Ishikawa (cell line): ENCODE data around the gene RSBN1.

Source experiments
- CREB1 ChIP-seq: IDR thresholded peaks from 2 replicates; pipeline ENCODE4 v1.6.1; 2012; ENCODE audit warnings: low read depth
- EGR1 ChIP-seq: IDR thresholded peaks from 2 replicates; pipeline ENCODE4 v1.6.1; 2012
- RAD21 ChIP-seq: IDR thresholded peaks from 2 replicates; pipeline ENCODE4 v1.6.1; 2012; ENCODE audit warnings: low read depth
- REST ChIP-seq: IDR thresholded peaks from 2 replicates; pipeline ENCODE4 v1.6.1; 2012; ENCODE audit warnings: low read depth, mild to moderate bottlenecking
- TAF1 ChIP-seq: IDR thresholded peaks from 2 replicates; pipeline ENCODE4 v1.6.1; 2012; ENCODE audit warnings: low read depth, mild to moderate bottlenecking
- TCF12 ChIP-seq: IDR thresholded peaks from 2 replicates; pipeline ENCODE4 v1.6.1; 2012; ENCODE audit warnings: low read depth
- TEAD4 ChIP-seq: IDR thresholded peaks from 2 replicates; pipeline ENCODE4 v1.6.1; 2012
- USF1 ChIP-seq: IDR thresholded peaks from 2 replicates; pipeline ENCODE4 v1.6.1; 2012
- YY1 ChIP-seq: IDR thresholded peaks from 2 replicates; pipeline ENCODE4 v1.6.1; 2012; ENCODE audit warnings: low read depth
- ZBTB7A ChIP-seq: IDR thresholded peaks from 2 replicates; pipeline ENCODE4 v1.6.1; 2012; ENCODE audit warnings: low read depth

GRCh38 chr1:113792986-113793385 lies 19.3 kb downstream of the RSBN1 start:
- TF ChIP-seq USF1 (no peak), REST (no peak), RAD21 (no peak), CREB1 (no peak), TCF12 (no peak), TEAD4 (no peak), TAF1 (no peak), YY1 (no peak), ZBTB7A (no peak), EGR1 (no peak)
